CD14-positive monocyte (primary cell): ENCODE data around the gene KIRREL1. TPM values are rescaled to one million over a fixed set of nuclear protein-coding genes. Genes with fewer than 3 reads are reported as not detected.

Source experiments
- DNase-seq, 3 donors: peaks; one replicate each; pipeline ENCODE4 v3.0.0-alpha.2; 2011 to 2022
- H2AFZ ChIP-seq: 2 replicates; pipeline ENCODE4 v1.6.0; 2012; ENCODE audit warnings: mild to moderate bottlenecking, low read depth, low read length, inconsistent platforms; ENCODE audit not compliant: insufficient read depth, poor library complexity, severe bottlenecking
- H3K27ac ChIP-seq, 2 donors: 1 replicate in 1 of 2; 2 replicates in 1 of 2; pipeline ENCODE4 v1.5.1; 2012 to 2013; ENCODE audit warnings: low read length in 2 of 2, control low read depth in 1 of 2, inconsistent platforms in 1 of 2, low read depth in 1 of 2, mild to moderate bottlenecking in 1 of 2
- H3K27me3 ChIP-seq, 2 donors: one replicate each; pipeline versions ENCODE4 v1.6.0 to v1.6.1; 2011 to 2013; ENCODE audit warnings: low read length in 2 of 2; ENCODE audit not compliant: control insufficient read depth in 2 of 2, insufficient read depth in 2 of 2
- H3K36me3 ChIP-seq, 2 donors: replicated peaks in 1 of 2; 1 replicate in 1 of 2; 2 replicates in 1 of 2; pipeline versions ENCODE4 v1.5.1 to v1.6.1; 2012 to 2013; ENCODE audit warnings: low read length in 2 of 2, control low read depth in 1 of 2, inconsistent platforms in 1 of 2, mild to moderate bottlenecking in 1 of 2; ENCODE audit not compliant: insufficient read depth in 2 of 2, control insufficient read depth in 1 of 2
- H3K4me1 ChIP-seq, 2 donors: 1 replicate in 1 of 2; 2 replicates in 1 of 2; pipeline versions ENCODE4 v1.5.1 to v1.6.1; 2012 to 2013; ENCODE audit warnings: low read length in 2 of 2, control low read depth in 1 of 2, inconsistent platforms in 1 of 2, mild to moderate bottlenecking in 1 of 2, moderate library complexity in 1 of 2; ENCODE audit not compliant: insufficient read depth in 2 of 2, control insufficient read depth in 1 of 2
- H3K4me2 ChIP-seq: replicated peaks from 2 replicates; pipeline ENCODE3; 2012; ENCODE audit warnings: low read length, moderate library complexity, mild to moderate bottlenecking; ENCODE audit not compliant: poor library complexity, severe bottlenecking; ENCODE audit errors: extremely low read depth
- H3K4me3 ChIP-seq, 3 experiments: fragments of 200-600 bp in 1 of 3; sonication (generic) in 1 of 3; replicated peaks in 1 of 3; 1 replicate in 2 of 3; 2 replicates in 1 of 3; pipeline ENCODE4 v1.5.1; 2011 to 2013; ENCODE audit warnings: low read length in 3 of 3, mild to moderate bottlenecking in 3 of 3, control low read depth in 2 of 3, low read depth in 2 of 3, inconsistent platforms in 1 of 3, moderate library complexity in 1 of 3
- H3K79me2 ChIP-seq: 2 replicates; pipeline ENCODE4 v1.6.0; 2012; ENCODE audit warnings: mild to moderate bottlenecking, control low read depth, inconsistent platforms, low read length, moderate library complexity; ENCODE audit not compliant: insufficient read depth
- H3K9ac ChIP-seq: 2 replicates; pipeline ENCODE4 v1.6.0; 2017; ENCODE audit warnings: low read length, mild to moderate bottlenecking; ENCODE audit not compliant: insufficient read depth, poor library complexity, severe bottlenecking
- H3K9me3 ChIP-seq, 2 donors: replicated peaks in 1 of 2; 1 replicate in 1 of 2; 2 replicates in 1 of 2; pipeline versions ENCODE4 v1.5.1 to v1.6.1; 2012 to 2013; ENCODE audit warnings: low read length in 2 of 2, control low read depth in 1 of 2; ENCODE audit not compliant: control insufficient read depth in 1 of 2, insufficient read depth in 1 of 2
- H4K20me1 ChIP-seq: 2 replicates; pipeline ENCODE4 v1.6.0; 2012; ENCODE audit warnings: mild to moderate bottlenecking, low read length, control low read depth, moderate library complexity; ENCODE audit not compliant: insufficient read depth
- H3K27ac Mint-ChIP-seq, 7 donors: one replicate each; pipeline ENCODE4 v1.8.0; 2020; ENCODE audit warnings: mild to moderate bottlenecking in 7 of 7, mixed read lengths in 7 of 7, moderate library complexity in 6 of 7, inconsistent platforms in 2 of 7
- H3K27me3 Mint-ChIP-seq, 3 donors: one replicate each; pipeline ENCODE4 v1.8.0; 2021 to 2022; ENCODE audit warnings: low read depth in 3 of 3, mild to moderate bottlenecking in 3 of 3, mixed read lengths in 3 of 3, moderate library complexity in 3 of 3, inconsistent platforms in 1 of 3
- H3K36me3 Mint-ChIP-seq, 2 donors: one replicate each; pipeline ENCODE4 v1.8.0; 2020; ENCODE audit warnings: mixed read lengths in 2 of 2, inconsistent platforms in 1 of 2, mild to moderate bottlenecking in 1 of 2
- H3K4me1 Mint-ChIP-seq: one replicate; pipeline ENCODE4 v1.8.0; 2020; ENCODE audit warnings: mild to moderate bottlenecking, mixed read lengths
- H3K4me3 Mint-ChIP-seq, 2 donors: one replicate each; pipeline ENCODE4 v1.8.0; 2020; ENCODE audit warnings: mild to moderate bottlenecking in 2 of 2, mixed read lengths in 2 of 2, moderate library complexity in 1 of 2
- H3K9me3 Mint-ChIP-seq, 7 donors: one replicate each; pipeline ENCODE4 v1.8.0; 2020 to 2022; ENCODE audit warnings: mixed read lengths in 7 of 7, mild to moderate bottlenecking in 6 of 7, moderate library complexity in 6 of 7, inconsistent platforms in 2 of 7
- WGBS: methylation state at CpG from one replicate; pipeline ENCODE4 v1.1.5; 2013; ENCODE audit warnings: missing lambda C conversion rate; ENCODE audit not compliant: insufficient coverage; 5-methylcytosine and 5-hydroxymethylcytosine counted together
- intact Hi-C, 2 donors: fragments of 100-400 bp; cut with micrococcal nuclease; formaldehyde crosslinking; loops; one replicate each; pipeline versions ENCODE4 v1.15.0 to v1.15.1; 2023
- polyA plus RNA-seq, 3 donors: library from polyadenylated mRNA; depleted of rRNA in 1 of 3; unstranded in 2 of 3; stranded (reverse) in 1 of 3; fragments of 300-500 nt in 2 of 3; fragments of >200 nt in 1 of 3; fragmentation: Illumina TruSeq in 2 of 3; gene quantifications; 1 replicate in 2 of 3; 2 replicates in 1 of 3; pipeline ENCODE4 v1.2.3, GENCODE V29; 2012 to 2021
- TF ChIP-seq, protein P1 (sequence below): fragments of 200-600 bp; IDR thresholded peaks from one replicate; pipeline ENCODE4 v1.8.0; 2022; ENCODE audit warnings: antibody characterized with exemption, mild to moderate bottlenecking

Gene KIRREL1
- polyA plus RNA-seq, 3 donors: not detected

- no peaks in the 10 kb centered on the region for H4K20me1 ChIP-seq
- H2AFZ ChIP-seq: no peak overlapping the region
- Mint-ChIP-seq H3K9me3 (peaks cover 0 to 2% (median 0%) of the 10 kb centered on the region in 7 donors), H3K27ac (peak overlapping the region in 1 of 7 donors; percentile 65), H3K4me3 (no peak overlapping the region), H3K36me3 (no peaks in the 10 kb centered on the region), H3K27me3 (peaks cover 2 to 3% (median 2%) of the 10 kb centered on the region in 3 donors), H3K4me1 (no peaks in the 10 kb centered on the region)
- H3K79me2 ChIP-seq: no peaks in the 10 kb centered on the region
- no peak overlapping the region for H3K27ac ChIP-seq
- no peak overlapping the region for H3K4me2 ChIP-seq
- intact Hi-C loops: no loop called here
- no peak for DNase-seq
- no peaks in the 10 kb centered on the region for H3K9me3 ChIP-seq
- H3K27me3 ChIP-seq: no peaks in the 10 kb centered on the region
- H3K4me1 ChIP-seq: no peaks in the 10 kb centered on the region
- H3K9ac ChIP-seq: no peak overlapping the region
- H3K36me3 ChIP-seq: no peaks in the 10 kb centered on the region
- H3K4me3 ChIP-seq: no peak overlapping the region
- TF ChIP-seq, protein P1, sequence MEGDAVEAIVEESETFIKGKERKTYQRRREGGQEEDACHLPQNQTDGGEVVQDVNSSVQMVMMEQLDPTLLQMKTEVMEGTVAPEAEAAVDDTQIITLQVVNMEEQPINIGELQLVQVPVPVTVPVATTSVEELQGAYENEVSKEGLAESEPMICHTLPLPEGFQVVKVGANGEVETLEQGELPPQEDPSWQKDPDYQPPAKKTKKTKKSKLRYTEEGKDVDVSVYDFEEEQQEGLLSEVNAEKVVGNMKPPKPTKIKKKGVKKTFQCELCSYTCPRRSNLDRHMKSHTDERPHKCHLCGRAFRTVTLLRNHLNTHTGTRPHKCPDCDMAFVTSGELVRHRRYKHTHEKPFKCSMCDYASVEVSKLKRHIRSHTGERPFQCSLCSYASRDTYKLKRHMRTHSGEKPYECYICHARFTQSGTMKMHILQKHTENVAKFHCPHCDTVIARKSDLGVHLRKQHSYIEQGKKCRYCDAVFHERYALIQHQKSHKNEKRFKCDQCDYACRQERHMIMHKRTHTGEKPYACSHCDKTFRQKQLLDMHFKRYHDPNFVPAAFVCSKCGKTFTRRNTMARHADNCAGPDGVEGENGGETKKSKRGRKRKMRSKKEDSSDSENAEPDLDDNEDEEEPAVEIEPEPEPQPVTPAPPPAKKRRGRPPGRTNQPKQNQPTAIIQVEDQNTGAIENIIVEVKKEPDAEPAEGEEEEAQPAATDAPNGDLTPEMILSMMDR: no peak
- 93% methylated on average over 16 of the region's 16 CpGs for WGBS
Measured at GRCh38 chr1:158089476-158089875, 96.0 kb downstream of the KIRREL1 start.

- no peaks in the 10 kb centered on the region for H3K9me3 ChIP-seq
- WGBS: 84% methylated on average over 5 of the region's 9 CpGs
- Mint-ChIP-seq H3K36me3 (no peaks in the 10 kb centered on the region), H3K4me1 (no peaks in the 10 kb centered on the region), H3K27ac (peak overlapping the region in 1 of 7 donors; percentile 65), H3K27me3 (peaks cover 2 to 3% (median 2%) of the 10 kb centered on the region in 3 donors), H3K9me3 (peaks cover 0 to 2% (median 0%) of the 10 kb centered on the region in 7 donors), H3K4me3 (no peak overlapping the region)
- H3K27ac ChIP-seq: no peak overlapping the region
- no peaks in the 10 kb centered on the region for H3K36me3 ChIP-seq
- H3K79me2 ChIP-seq: no peaks in the 10 kb centered on the region
- no peak overlapping the region for H3K9ac ChIP-seq
- H3K4me3 ChIP-seq: no peak overlapping the region
- H2AFZ ChIP-seq: no peak overlapping the region
- no peaks in the 10 kb centered on the region for H3K27me3 ChIP-seq
- H3K4me1 ChIP-seq: no peaks in the 10 kb centered on the region
- intact Hi-C loops: no loop called here
- H4K20me1 ChIP-seq: no peaks in the 10 kb centered on the region
- TF ChIP-seq, protein P1: no peak
- H3K4me2 ChIP-seq: no peak overlapping the region
- DNase-seq: no peak
Measured at GRCh38 chr1:158089925-158090637, 96.6 kb downstream of the KIRREL1 start.
